RWPE1 (cell line): ENCODE data around the gene FGF10.

Experiments
- CTCF ChIA-PET: fragments of 350-600 bp; sonication (Branson Sonifier 250); formaldehyde crosslinking; extraction: SDS; loops from one replicate; lab custom pipeline; 2021; lab: Yijun Ruan, JAX
- POLR2A ChIA-PET: fragments of 400-600 bp; formaldehyde crosslinking; extraction: SDS; loops from one replicate; lab custom pipeline; 2020; ENCODE audit warnings: antibody characterized with exemption; ENCODE audit not compliant: low non-redundant PET; lab: Yijun Ruan, JAX
- DNase-seq: peaks from one replicate; pipeline ENCODE4 v3.0.0; 2012; ENCODE audit warnings: low spot score
- H3K27ac ChIP-seq: fragments of 450-650 bp; 2 replicates; pipeline ENCODE4 v1.5.1; 2017
- CTCF ChIP-seq: fragments of 450-650 bp; conservative IDR thresholded peaks from 2 replicates; pipeline ENCODE4 v1.5.1; 2017; ENCODE audit warnings: low read depth, mild to moderate bottlenecking

Gene FGF10

GRCh38 chr5:44365345-44365744 lies 23.9 kb downstream of the FGF10 start:
- POLR2A ChIA-PET, result no interaction called here
- CTCF ChIA-PET, result no interaction called here
- DNase-seq, result no peak

GRCh38 chr5:44364097-44364496 lies 25.1 kb downstream of the FGF10 start:
- CTCF ChIA-PET, result no interaction called here
- TF ChIP-seq CTCF, result no peak
- no peak for DNase-seq
- H3K27ac ChIP-seq, result no peak overlapping the region
- POLR2A ChIA-PET, result no interaction called here

More at GRCh38 chr5:44365345-44365744, 23.9 kb downstream of the FGF10 start:
- no peak overlapping the region for H3K27ac ChIP-seq
- no peak for TF ChIP-seq CTCF

- CTCF ChIA-PET, result interaction anchor here (0.6 kb wide), 1 partner anchor 128 kb away, joined by 3 read pairs; no protein-coding TSS in a partner anchor
- no peak for DNase-seq
- no peak for TF ChIP-seq CTCF
- no peak overlapping the region for H3K27ac ChIP-seq
- POLR2A ChIA-PET, result no interaction called here
Measured at GRCh38 chr5:44361342-44362001, 27.7 kb downstream of the FGF10 start.

GRCh38 chr5:44360919-44361318 lies 28.3 kb downstream of the FGF10 start:
- TF ChIP-seq CTCF, result no peak
- POLR2A ChIA-PET, result no interaction called here
- CTCF ChIA-PET, result interaction anchor here (0.6 kb wide), 1 partner anchor 129 kb away, joined by 3 read pairs; no protein-coding TSS in a partner anchor
- DNase-seq, result no peak
- no peak overlapping the region for H3K27ac ChIP-seq

- POLR2A ChIA-PET, result no interaction called here
- CTCF ChIA-PET, result no interaction called here
Measured at GRCh38 chr5:44358421-44358820, 30.8 kb downstream of the FGF10 start.

GRCh38 chr5:44356231-44356630 lies 33.0 kb downstream of the FGF10 start:
- POLR2A ChIA-PET, result no interaction called here
- TF ChIP-seq CTCF, result no peak
- no peak overlapping the region for H3K27ac ChIP-seq
- CTCF ChIA-PET, result no interaction called here
- DNase-seq, result no peak

More at GRCh38 chr5:44358421-44358820, 30.8 kb downstream of the FGF10 start:
- TF ChIP-seq CTCF, result no peak
- H3K27ac ChIP-seq, result no peak overlapping the region
- no peak for DNase-seq
